OCI-LY7 (cell line): ENCODE measurements around the gene CDCP2. TPM values are rescaled to one million over a fixed set of nuclear protein-coding genes. Genes with fewer than 3 reads are reported as not detected.

Experiments
- BruUV-seq: library from RNA; stranded (reverse); fragments of 400-500 nt; replicated peaks from 2 replicates; lab custom pipeline; 2021; lab: Mats Ljungman, UMichigan
- CTCF ChIA-PET: fragments of 300-600 bp; sonication (Branson Sonifier 250); formaldehyde crosslinking; loops from one replicate; lab custom pipeline; 2022; ENCODE audit warnings: antibody characterized with exemption; ENCODE audit not compliant: unreplicated experiment; lab: Charles Lee
- POLR2A ChIA-PET: fragments of 300-600 bp; sonication (Branson Sonifier 250); formaldehyde crosslinking; loops from one replicate; lab custom pipeline; 2022; ENCODE audit warnings: antibody characterized with exemption; lab: Charles Lee
- DNase-seq: peaks from one replicate; pipeline ENCODE4 v3.0.0-alpha.2; 2015; ENCODE audit warnings: low spot score
- H2AFZ ChIP-seq: fragments of 200-600 bp; sonication (generic), shearing (Covaris generic); 2 replicates; pipeline ENCODE4 v1.6.1; 2014; ENCODE audit warnings: mild to moderate bottlenecking, antibody characterized with exemption, low read length, moderate library complexity
- H3K27ac ChIP-seq: fragments of 200-600 bp; sonication (generic); 2 replicates; pipeline ENCODE4 v1.5.1; 2014; ENCODE audit warnings: mixed run types, low read depth, mild to moderate bottlenecking, moderate library complexity, low read length, inconsistent platforms; ENCODE audit not compliant: poor library complexity, severe bottlenecking
- H3K36me3 ChIP-seq: fragments of 200-600 bp; sonication (generic); 2 replicates; pipeline ENCODE4 v1.6.1; 2014; ENCODE audit warnings: mild to moderate bottlenecking, antibody characterized with exemption, low read length, moderate library complexity, mixed read lengths; ENCODE audit not compliant: insufficient read depth
- H3K4me1 ChIP-seq: fragments of 200-600 bp; sonication (generic); 2 replicates; pipeline ENCODE4 v1.5.1; 2014; ENCODE audit warnings: mild to moderate bottlenecking, low read length; ENCODE audit not compliant: insufficient read depth, poor library complexity, severe bottlenecking
- H3K4me2 ChIP-seq: fragments of 200-600 bp; sonication (generic); 2 replicates; pipeline ENCODE4 v1.6.1; 2014; ENCODE audit warnings: mild to moderate bottlenecking, low read length
- H3K4me3 ChIP-seq: fragments of 200-600 bp; sonication (generic); 2 replicates; pipeline ENCODE4 v1.5.1; 2014; ENCODE audit warnings: mild to moderate bottlenecking, low read depth, low read length; ENCODE audit not compliant: poor library complexity, severe bottlenecking
- H3K79me2 ChIP-seq: fragments of 200-600 bp; sonication (generic); 2 replicates; pipeline ENCODE4 v1.6.1; 2016; ENCODE audit warnings: low read depth, mild to moderate bottlenecking, low read length, moderate library complexity, mixed read lengths; ENCODE audit not compliant: insufficient read depth
- H3K9me2 ChIP-seq: fragments of 200-600 bp; sonication (generic); 2 replicates; pipeline ENCODE4 v1.6.1; 2016; ENCODE audit warnings: mild to moderate bottlenecking, low read length, mixed read lengths; ENCODE audit not compliant: insufficient read depth
- H3K9me3 ChIP-seq: fragments of 200-600 bp; sonication (generic); 2 replicates; pipeline ENCODE4 v1.6.1; 2014; ENCODE audit warnings: mild to moderate bottlenecking, mixed run types, low read length, mixed read lengths
- H4K20me1 ChIP-seq: fragments of 200-600 bp; sonication (generic); 2 replicates; pipeline ENCODE4 v1.6.1; 2014; ENCODE audit warnings: mild to moderate bottlenecking, antibody characterized with exemption, low read length, moderate library complexity, mixed read lengths; ENCODE audit not compliant: insufficient read depth
- CTCF ChIP-seq: fragments of 200-600 bp; sonication (generic); conservative IDR thresholded peaks from 2 replicates; pipeline ENCODE4 v1.5.1; 2014; ENCODE audit warnings: mild to moderate bottlenecking, antibody characterized with exemption, low read length, moderate library complexity, mixed read lengths
- EZH2phosphoT487 ChIP-seq: fragments of 200-600 bp; sonication (generic); IDR thresholded peaks from 2 replicates; pipeline ENCODE4 v1.6.1; 2018; ENCODE audit warnings: low read depth, borderline replicate concordance, mild to moderate bottlenecking, mixed run types, antibody characterized with exemption, low read length, moderate library complexity, mixed read lengths
- intact Hi-C: fragments of 100-400 bp; cut with micrococcal nuclease; formaldehyde crosslinking; loops from one replicate; pipeline ENCODE4 v1.10.0; 2022; ENCODE audit not compliant: unreplicated experiment
- total RNA-seq, 2 experiments: library from RNA; depleted of rRNA in 1 of 2; stranded (reverse); fragments of >200 nt in 1 of 2; shearing (Covaris generic) in 1 of 2; gene quantifications; 2 replicates each; pipeline ENCODE4 v1.2.3, GENCODE V29; 2014 to 2022

Gene CDCP2
- total RNA-seq, 2 experiments from 2014 or later: 0.09 TPM; not detected in 1

GRCh38 chr1:54180701-54181360 is 28.0 kb upstream of the CDCP2 start:
- no peak overlapping the region for H3K4me2 ChIP-seq
- H3K9me2 ChIP-seq: no peaks in the 10 kb centered on the region
- CTCF ChIA-PET: interaction anchor here (0.6 kb wide), 1 partner anchor 64 kb away, joined by 6 read pairs; no protein-coding TSS in a partner anchor
- POLR2A ChIA-PET: no interaction called here
- no peaks in the 10 kb centered on the region for H3K4me1 ChIP-seq
- H3K36me3 ChIP-seq: peaks cover 24% of the 10 kb centered on the region
- H3K27ac ChIP-seq: no peak overlapping the region
- no peak overlapping the region for H2AFZ ChIP-seq
- TF ChIP-seq EZH2phosphoT487: no peak
- no peak for TF ChIP-seq CTCF
- no peak for DNase-seq
- intact Hi-C loops: loop anchor here (1.0 kb wide), 1 partner anchor 308 kb away; no protein-coding TSS in a partner anchor
- no peaks in the 10 kb centered on the region for H3K79me2 ChIP-seq
- no peaks in the 10 kb centered on the region for H4K20me1 ChIP-seq
- no TSS peak for BruUV-seq
- no peak overlapping the region for H3K4me3 ChIP-seq
- no peaks in the 10 kb centered on the region for H3K9me3 ChIP-seq

- Histone ChIP-seq H4K20me1 (no peaks in the 10 kb centered on the region), H3K9me2 (no peaks in the 10 kb centered on the region), H3K4me2 (no peak overlapping the region), H3K36me3 (peaks cover 18% of the 10 kb centered on the region), H3K9me3 (no peaks in the 10 kb centered on the region), H3K79me2 (no peaks in the 10 kb centered on the region), H3K4me1 (no peaks in the 10 kb centered on the region), H2AFZ (no peak overlapping the region), H3K4me3 (no peak overlapping the region), H3K27ac (no peak overlapping the region)
- DNase-seq: no peak
- ChIA-PET CTCF (no interaction called here), POLR2A (interaction anchor here (1.2 kb wide), 1 partner anchor 11 kb away, joined by 4 read pairs; no protein-coding TSS in a partner anchor)
- TF ChIP-seq EZH2phosphoT487: no peak
- no peak for TF ChIP-seq CTCF
- intact Hi-C loops: no loop called here
- no TSS peak for BruUV-seq
Measured at GRCh38 chr1:54178296-54179070, 25.7 kb upstream of the CDCP2 start.
